HepG2 (cell line): ENCODE measurements around the gene XRCC5. TPM values are rescaled to one million over a fixed set of nuclear protein-coding genes. Genes with fewer than 3 reads are reported as not detected.

Experiments used
- ATF1 ChIP-seq: IDR thresholded peaks from 2 replicates; pipeline ENCODE4 v1.6.1; 2016; ENCODE audit warnings: mild to moderate bottlenecking, control low read depth
- BORCS8-MEF2B ChIP-seq: sonication (generic); formaldehyde crosslinking; IDR thresholded peaks from 2 replicates; pipeline ENCODE4 v1.8.0; 2022; ENCODE audit warnings: mild to moderate bottlenecking, missing genetic modification reagents
- HOXA3 ChIP-seq: sonication (generic); formaldehyde crosslinking; IDR thresholded peaks from 2 replicates; pipeline ENCODE4 v1.5.0; 2020; ENCODE audit warnings: missing genetic modification reagents
- HOXD1 ChIP-seq: sonication (generic); formaldehyde crosslinking; IDR thresholded peaks from 2 replicates; pipeline ENCODE4 v1.5.0; 2020; ENCODE audit warnings: missing genetic modification reagents
- MLLT10 ChIP-seq: sonication (generic); formaldehyde crosslinking; IDR thresholded peaks from 2 replicates; pipeline ENCODE4 v1.4.0; 2020; ENCODE audit warnings: missing genetic modification reagents
- NCOA1 ChIP-seq: sonication (generic); formaldehyde crosslinking; IDR thresholded peaks from 2 replicates; pipeline ENCODE4 v1.9.0; 2021; ENCODE audit warnings: missing genetic modification reagents
- ZNF460 ChIP-seq: sonication (generic); formaldehyde crosslinking; IDR thresholded peaks from 2 replicates; pipeline ENCODE4 v1.5.1; 2020; ENCODE audit warnings: missing genetic modification reagents, mild to moderate bottlenecking, borderline replicate concordance
- polyA plus RNA-seq, 8 experiments: library from polyadenylated mRNA; depleted of rRNA in 3 of 8; stranded (reverse) in 7 of 8; unstranded in 1 of 8; fragments of >200 nt; fragmentation: Illumina TruSeq in 4 of 8; extraction: Trizol in 4 of 8; gene quantifications; 2 replicates each; pipeline versions ENCODE4 v1.2.1 to v1.2.3, GENCODE V29; 2011 to 2016; ENCODE audit warnings: low read depth in 4 of 8, missing spikeins in 1 of 8, mixed read lengths in 1 of 8; ENCODE audit not compliant: insufficient read depth in 1 of 8
- total RNA-seq, 5 experiments: library from RNA; depleted of rRNA; stranded (reverse); fragments of >200 nt; fragmentation: Illumina TruSeq; extraction: Trizol; gene quantifications; 2 replicates each; pipeline ENCODE4 v1.2.3, GENCODE V29; 2016; ENCODE audit warnings: low read depth in 1 of 5
- TF ChIP-seq, protein P1 (sequence below): sonication (generic); formaldehyde crosslinking; IDR thresholded peaks from 2 replicates; pipeline ENCODE4 v1.9.0; 2022; ENCODE audit warnings: missing genetic modification reagents, mild to moderate bottlenecking, borderline replicate concordance
- TF ChIP-seq, protein P2 (sequence below): sonication (generic); formaldehyde crosslinking; IDR thresholded peaks from 2 replicates; pipeline ENCODE4 v1.4.0; 2020; ENCODE audit warnings: mild to moderate bottlenecking, missing genetic modification reagents
- TF ChIP-seq, protein P3 (sequence below): sonication (generic); formaldehyde crosslinking; IDR thresholded peaks from 2 replicates; pipeline ENCODE4 v1.5.0; 2020; ENCODE audit warnings: mild to moderate bottlenecking, missing genetic modification reagents

XRCC5 gene
- total and polyA plus RNA-seq, 2 of the 13 experiments (the other 11 are each of a cell fraction or from before 2014, with no cell fraction given): 264 to 454 TPM

DNA sequence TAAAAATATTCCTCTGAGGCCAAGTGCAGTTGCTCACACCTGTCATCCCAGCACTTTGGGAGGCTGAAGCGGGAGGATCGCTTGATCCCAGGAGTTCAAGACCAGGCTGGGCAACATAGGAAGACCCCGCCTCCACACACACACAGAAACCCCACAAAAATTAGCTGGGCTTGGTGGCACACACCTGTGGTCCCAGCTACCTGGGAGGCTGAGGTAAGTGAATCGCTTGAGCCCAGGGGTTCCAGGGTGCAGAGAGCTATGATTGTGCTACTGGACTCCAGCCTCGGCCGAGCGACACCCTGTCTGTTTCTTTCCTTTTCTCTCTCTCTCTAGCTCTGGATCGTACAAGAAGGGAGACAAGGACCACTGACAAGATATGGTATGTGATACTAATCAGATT lies 1.8 kb upstream of the XRCC5 start (continued):
- TF ChIP-seq, protein P1, sequence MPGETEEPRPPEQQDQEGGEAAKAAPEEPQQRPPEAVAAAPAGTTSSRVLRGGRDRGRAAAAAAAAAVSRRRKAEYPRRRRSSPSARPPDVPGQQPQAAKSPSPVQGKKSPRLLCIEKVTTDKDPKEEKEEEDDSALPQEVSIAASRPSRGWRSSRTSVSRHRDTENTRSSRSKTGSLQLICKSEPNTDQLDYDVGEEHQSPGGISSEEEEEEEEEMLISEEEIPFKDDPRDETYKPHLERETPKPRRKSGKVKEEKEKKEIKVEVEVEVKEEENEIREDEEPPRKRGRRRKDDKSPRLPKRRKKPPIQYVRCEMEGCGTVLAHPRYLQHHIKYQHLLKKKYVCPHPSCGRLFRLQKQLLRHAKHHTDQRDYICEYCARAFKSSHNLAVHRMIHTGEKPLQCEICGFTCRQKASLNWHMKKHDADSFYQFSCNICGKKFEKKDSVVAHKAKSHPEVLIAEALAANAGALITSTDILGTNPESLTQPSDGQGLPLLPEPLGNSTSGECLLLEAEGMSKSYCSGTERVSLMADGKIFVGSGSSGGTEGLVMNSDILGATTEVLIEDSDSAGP (CRISPR knock-in tag): 0 out of 2 replicates have a peak, but pooled peaks have one; percentile 20
- TF ChIP-seq, protein P2, sequence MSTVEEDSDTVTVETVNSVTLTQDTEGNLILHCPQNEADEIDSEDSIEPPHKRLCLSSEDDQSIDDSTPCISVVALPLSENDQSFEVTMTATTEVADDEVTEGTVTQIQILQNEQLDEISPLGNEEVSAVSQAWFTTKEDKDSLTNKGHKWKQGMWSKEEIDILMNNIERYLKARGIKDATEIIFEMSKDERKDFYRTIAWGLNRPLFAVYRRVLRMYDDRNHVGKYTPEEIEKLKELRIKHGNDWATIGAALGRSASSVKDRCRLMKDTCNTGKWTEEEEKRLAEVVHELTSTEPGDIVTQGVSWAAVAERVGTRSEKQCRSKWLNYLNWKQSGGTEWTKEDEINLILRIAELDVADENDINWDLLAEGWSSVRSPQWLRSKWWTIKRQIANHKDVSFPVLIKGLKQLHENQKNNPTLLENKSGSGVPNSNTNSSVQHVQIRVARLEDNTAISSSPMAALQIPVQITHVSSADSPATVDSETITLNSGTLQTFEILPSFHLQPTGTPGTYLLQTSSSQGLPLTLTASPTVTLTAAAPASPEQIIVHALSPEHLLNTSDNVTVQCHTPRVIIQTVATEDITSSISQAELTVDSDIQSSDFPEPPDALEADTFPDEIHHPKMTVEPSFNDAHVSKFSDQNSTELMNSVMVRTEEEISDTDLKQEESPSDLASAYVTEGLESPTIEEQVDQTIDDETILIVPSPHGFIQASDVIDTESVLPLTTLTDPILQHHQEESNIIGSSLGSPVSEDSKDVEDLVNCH (CRISPR knock-in tag): no peak
- TF ChIP-seq, protein P3, sequence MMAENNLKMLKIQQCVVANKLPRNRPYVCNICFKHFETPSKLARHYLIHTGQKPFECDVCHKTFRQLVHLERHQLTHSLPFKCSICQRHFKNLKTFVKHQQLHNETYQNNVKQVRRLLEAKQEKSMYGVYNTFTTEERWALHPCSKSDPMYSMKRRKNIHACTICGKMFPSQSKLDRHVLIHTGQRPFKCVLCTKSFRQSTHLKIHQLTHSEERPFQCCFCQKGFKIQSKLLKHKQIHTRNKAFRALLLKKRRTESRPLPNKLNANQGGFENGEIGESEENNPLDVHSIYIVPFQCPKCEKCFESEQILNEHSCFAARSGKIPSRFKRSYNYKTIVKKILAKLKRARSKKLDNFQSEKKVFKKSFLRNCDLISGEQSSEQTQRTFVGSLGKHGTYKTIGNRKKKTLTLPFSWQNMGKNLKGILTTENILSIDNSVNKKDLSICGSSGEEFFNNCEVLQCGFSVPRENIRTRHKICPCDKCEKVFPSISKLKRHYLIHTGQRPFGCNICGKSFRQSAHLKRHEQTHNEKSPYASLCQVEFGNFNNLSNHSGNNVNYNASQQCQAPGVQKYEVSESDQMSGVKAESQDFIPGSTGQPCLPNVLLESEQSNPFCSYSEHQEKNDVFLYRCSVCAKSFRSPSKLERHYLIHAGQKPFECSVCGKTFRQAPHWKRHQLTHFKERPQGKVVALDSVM: peak; percentile 64; the same call in 1 of the 2 replicates
- no peak for TF ChIP-seq ATF1 (CRISPR knock-in tag)
- TF ChIP-seq MLLT10 (CRISPR knock-in tag): no peak
- TF ChIP-seq HOXA3: peak; percentile 19; the same call in 1 of the 2 replicates
- 0 out of 2 replicates have a peak, but pooled peaks have one; percentile 42 for TF ChIP-seq BORCS8-MEF2B (CRISPR knock-in tag)
- TF ChIP-seq NCOA1: peak; percentile 59; the same call in 1 of the 2 replicates
- TF ChIP-seq ZNF460 (CRISPR knock-in tag): peak; percentile 70; the same call in 1 of the 2 replicates
- 0 out of 2 replicates have a peak, but pooled peaks have one; percentile 29 for TF ChIP-seq HOXD1 (CRISPR knock-in tag)
